Upper lobe of left lung (tissue), 4 donors: ENCODE results near the gene PGAP6.

ENCODE experiments used
- EP300 ChIP-seq, 4 donors: sonication (generic); formaldehyde crosslinking; IDR thresholded peaks; one replicate each; pipeline ENCODE4 v1.5.1; 2017; ENCODE audit warnings: antibody characterized with exemption in 4 of 4, control low read depth in 2 of 4
- POLR2A ChIP-seq, 4 donors: fragments of 450-650 bp; IDR thresholded peaks; one replicate each; pipeline ENCODE4 v1.5.1; 2016 to 2017; ENCODE audit warnings: antibody characterized with exemption in 4 of 4, mild to moderate bottlenecking in 2 of 4
- TF ChIP-seq, protein P1 (sequence below), 6 experiments: fragments of 450-650 bp in 4 of 6; fragments of 200-600 bp in 2 of 6; sonication (generic) in 2 of 6; IDR thresholded peaks; one replicate each; pipeline ENCODE4 v1.5.1; 2016 to 2019; ENCODE audit warnings: antibody characterized with exemption in 6 of 6

DNA sequence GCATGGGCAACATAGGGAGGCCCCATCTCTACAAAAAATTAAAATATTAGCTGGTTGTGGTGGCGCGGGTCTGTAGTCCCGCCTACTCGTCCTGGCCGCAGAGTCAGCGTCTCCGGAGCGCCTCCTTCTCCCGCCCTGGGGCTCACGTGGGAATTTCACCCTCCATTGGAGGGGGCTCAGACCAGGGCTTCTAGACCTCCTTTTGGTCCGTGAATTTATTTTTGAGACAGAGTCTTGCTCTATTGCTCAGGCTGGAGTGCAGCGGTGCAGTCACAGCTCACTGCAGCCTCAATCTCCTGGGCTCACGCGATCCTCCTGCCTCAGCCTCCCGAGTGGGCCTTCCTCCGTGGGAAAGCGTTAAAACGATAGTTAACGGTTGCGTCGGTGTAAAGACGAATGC, 14.8 kb upstream of the PGAP6 start:
- TF ChIP-seq, protein P1, sequence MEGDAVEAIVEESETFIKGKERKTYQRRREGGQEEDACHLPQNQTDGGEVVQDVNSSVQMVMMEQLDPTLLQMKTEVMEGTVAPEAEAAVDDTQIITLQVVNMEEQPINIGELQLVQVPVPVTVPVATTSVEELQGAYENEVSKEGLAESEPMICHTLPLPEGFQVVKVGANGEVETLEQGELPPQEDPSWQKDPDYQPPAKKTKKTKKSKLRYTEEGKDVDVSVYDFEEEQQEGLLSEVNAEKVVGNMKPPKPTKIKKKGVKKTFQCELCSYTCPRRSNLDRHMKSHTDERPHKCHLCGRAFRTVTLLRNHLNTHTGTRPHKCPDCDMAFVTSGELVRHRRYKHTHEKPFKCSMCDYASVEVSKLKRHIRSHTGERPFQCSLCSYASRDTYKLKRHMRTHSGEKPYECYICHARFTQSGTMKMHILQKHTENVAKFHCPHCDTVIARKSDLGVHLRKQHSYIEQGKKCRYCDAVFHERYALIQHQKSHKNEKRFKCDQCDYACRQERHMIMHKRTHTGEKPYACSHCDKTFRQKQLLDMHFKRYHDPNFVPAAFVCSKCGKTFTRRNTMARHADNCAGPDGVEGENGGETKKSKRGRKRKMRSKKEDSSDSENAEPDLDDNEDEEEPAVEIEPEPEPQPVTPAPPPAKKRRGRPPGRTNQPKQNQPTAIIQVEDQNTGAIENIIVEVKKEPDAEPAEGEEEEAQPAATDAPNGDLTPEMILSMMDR (IDR thresholded peaks at IDR 0.05) = no peak
- TF ChIP-seq POLR2A (IDR thresholded peaks at IDR 0.05) = no peak
- no peak for TF ChIP-seq EP300 (IDR thresholded peaks at IDR 0.05)
